HUDEP-2 (cell line): Measurements from ENCODE around the gene TMEM51.

Experiments used
- DNase-seq, 76 experiments: peaks; one replicate each; lab custom pipeline; 2025; ENCODE audit not compliant: unreplicated experiment in 76 of 76; lab: John Stamatoyannopoulos, UW

TMEM51 gene

DNA sequence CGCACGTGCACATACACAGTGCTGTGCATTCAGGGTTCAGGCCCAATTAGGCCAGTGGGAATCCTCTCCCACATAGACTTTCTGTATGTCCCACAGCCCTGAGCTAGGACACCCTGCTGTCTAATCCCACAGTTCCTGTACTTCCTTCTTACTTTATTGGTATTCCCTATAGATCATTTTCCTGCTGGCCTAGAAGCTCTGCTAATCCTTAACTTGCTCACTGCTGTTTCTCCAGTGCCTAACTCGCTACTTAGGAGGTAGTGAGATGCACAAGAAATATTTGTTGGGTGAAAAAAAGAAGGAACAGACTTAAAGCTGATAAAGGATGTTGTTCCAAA lies 59.4 kb downstream of the TMEM51 start:
- no peak for DNase-seq

DNA sequence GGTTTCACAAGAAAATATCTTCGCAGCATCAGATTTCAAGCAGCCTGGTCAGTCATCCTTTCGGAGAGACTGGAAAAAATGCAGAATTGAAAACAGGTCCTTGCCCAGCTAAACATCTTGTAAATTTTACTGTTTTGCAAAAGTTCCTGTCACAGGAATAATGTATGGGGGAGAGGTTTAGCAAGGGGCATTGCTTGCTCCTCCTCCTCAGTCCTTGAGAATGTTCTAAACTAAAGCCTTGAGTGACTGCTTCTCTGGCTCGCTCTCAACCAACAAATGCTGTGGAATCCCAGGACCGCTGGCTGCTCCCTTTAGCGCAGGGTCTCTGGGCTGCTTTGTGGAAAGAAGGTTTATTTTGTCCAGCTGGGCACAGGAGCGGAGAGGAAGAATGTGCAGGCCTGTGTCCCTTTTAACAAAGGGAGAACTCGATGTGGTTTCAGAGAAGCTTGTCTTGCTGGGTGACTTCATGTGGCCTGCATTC lies 59.8 kb downstream of the TMEM51 start:
- no peak for DNase-seq

DNA sequence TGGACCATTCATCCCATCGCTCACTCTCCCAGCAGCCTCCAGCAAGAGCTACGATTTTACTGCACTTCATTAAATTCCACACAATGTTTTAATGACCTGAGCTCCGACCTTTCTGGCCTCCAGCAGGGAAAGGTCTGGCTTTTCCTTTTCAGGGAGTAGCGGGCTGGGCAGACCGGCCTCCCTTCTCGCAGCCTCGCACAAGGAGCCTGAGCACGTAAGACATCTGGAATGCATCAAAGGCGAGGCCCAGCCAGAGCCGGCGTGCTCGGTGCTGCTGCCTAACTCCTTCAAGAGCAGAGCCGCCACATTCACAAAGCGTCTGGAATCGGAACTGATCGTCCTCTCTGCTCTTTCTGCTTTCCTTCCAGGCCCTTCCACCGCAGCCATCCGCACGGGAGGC lies 61.0 kb downstream of the TMEM51 start:
- DNase-seq = no peak

DNA sequence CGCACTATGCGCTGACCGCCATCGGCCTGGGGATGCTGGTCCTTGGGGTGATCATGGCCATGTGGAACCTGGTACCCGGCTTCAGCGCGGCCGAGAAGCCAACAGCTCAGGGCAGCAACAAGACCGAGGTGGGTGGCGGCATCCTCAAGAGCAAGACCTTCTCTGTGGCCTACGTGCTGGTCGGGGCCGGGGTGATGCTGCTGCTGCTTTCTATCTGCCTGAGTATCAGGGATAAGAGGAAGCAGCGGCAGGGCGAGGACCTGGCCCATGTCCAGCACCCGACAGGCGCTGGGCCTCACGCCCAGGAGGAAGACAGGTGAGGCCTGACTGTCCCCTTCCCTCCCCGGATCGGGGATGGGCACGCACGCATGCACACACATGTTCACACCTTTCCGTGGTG lies 61.6 kb downstream of the TMEM51 start:
- no peak for DNase-seq

DNA sequence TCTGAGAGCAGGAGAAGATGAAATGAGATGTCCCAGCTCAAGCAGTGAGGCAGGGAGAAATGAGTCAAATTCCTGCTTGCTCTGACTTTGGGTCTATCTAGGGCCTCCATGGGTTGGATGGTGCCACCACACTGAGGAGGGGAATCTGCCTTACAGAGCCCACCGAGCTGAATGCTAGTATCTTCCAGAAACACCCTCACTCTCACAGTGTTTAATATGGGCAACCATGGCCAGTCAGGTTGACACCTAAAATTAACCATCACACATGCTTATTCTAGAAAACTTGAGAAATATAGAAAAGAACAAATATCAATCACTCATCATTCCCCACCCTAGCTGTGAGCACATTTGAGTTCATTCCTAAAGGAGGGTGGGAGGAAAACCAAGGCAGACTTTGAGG lies 64.1 kb downstream of the TMEM51 start:
- no peak for DNase-seq

DNA sequence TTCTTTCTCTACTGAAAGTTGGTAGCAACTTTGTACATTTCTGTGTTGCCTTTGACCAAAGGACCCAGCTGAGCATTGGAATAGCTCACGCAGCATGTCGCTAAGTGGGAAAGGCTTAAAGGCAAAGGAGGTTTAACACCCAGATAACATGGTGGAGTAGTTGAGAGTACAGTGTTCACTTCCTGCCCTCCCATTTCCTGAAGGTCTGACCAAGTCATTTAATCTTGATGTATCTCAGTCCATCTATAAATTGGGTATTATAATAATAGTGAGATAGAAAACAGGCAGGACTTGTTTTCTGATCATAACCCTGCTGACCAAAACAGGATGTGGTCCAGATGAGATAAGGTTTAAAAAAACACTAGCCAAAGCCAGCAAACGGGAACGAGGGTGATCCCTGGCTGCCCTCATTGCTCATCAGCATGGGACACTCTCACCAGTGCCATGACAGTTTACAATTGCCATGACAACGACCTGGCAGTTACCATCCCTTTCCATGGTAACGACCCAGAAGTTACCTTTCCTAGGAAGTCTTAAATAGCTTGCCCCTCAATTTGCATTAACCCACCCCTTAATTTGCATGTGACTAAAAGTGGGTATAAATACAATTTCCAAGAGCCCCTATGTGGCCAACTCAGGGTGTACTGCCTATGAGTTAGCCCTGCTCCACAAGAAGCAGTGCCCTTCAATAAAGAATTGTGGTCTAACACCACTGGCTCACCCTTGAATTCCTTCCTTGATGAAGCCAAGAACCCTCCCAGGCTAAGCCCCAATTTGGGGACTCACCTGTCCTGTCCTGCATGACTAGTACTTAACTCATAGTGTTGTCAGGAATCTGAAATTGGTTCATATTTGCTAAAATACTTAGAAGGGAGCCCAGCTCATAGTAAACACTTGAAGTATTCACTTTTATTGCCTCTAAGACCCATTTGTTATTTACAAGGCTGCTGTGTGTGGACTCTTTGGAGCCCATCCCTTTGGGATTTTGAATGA lies 65.0 kb downstream of the TMEM51 start:
- peak in 5 of 76 experiments; percentile 2 to 13 (median 6) for DNase-seq

DNA sequence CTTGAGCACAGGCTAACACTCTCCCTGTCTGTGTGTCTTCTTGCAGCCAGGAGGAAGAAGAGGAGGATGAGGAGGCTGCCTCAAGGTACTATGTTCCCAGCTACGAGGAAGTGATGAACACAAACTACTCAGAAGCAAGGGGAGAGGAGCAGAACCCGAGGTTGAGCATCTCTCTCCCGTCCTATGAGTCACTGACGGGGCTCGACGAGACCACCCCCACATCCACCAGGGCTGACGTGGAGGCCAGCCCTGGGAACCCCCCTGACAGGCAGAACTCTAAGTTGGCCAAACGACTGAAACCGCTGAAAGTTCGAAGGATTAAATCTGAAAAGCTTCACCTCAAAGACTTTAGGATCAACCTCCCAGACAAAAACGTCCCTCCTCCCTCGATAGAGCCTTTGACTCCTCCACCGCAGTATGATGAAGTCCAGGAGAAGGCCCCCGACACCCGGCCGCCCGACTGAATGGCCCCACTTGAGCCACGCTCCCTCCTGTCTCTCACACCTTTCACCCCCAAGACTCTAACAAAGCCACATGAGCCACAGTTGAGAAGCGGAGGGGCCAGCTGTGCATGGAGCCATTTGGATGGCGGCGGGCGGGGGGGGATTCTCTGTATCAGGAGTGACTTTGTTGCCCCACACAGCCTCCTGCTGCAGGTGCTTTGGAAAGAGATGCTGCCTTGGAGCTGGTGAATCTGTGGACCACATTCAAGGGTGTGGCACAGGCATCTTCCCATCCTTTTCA lies 65.9 kb downstream of the TMEM51 start:
- no peak for DNase-seq

DNA sequence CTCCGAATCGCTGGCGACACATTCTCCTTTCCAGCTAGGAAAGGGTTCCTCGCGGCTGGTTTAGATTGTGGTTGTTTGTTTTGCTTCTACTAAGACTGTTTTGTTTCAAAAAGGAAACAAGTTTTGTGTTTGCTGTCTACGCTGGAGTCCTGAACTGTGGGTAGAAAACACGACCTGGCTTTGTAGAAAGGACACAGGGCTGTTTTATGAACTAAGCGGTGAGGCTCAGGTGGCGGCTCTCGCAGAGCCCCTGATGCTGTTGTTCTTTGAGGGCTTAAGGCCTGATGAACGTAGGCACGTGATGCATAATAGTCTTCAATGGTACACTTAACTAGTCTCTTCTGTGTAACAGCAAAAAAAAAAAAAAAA lies 66.5 kb downstream of the TMEM51 start:
- DNase-seq = no peak

DNA sequence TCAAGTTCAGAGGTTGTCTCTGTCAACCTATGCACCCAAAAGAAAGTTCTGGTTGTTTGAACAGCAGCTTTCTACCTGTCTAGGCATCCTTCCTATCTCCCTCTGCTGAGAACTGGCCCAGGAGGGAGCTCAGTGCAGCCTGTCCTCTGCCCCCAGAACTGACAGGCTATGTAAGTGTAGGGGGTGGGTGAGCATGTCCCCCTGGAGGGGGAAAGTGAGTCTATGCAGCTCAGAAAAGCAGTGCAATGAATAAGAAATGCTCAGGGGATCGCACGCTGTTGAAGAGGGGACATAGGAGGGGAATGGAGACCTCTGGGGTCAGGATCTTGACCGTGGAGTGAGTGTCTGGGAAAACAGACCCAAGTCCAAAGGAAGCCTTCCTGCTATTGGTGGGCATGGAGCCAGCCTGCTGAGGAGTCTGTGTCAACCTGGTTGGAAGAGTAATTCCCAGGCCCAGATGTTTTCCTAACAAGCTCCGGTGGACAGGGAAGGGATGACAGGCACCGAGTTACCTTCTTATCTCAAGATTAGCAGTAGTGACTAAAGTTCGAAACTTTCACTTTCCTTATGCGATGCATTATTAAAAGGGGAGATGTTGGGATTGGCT lies 67.4 kb downstream of the TMEM51 start:
- DNase-seq = no peak

DNA sequence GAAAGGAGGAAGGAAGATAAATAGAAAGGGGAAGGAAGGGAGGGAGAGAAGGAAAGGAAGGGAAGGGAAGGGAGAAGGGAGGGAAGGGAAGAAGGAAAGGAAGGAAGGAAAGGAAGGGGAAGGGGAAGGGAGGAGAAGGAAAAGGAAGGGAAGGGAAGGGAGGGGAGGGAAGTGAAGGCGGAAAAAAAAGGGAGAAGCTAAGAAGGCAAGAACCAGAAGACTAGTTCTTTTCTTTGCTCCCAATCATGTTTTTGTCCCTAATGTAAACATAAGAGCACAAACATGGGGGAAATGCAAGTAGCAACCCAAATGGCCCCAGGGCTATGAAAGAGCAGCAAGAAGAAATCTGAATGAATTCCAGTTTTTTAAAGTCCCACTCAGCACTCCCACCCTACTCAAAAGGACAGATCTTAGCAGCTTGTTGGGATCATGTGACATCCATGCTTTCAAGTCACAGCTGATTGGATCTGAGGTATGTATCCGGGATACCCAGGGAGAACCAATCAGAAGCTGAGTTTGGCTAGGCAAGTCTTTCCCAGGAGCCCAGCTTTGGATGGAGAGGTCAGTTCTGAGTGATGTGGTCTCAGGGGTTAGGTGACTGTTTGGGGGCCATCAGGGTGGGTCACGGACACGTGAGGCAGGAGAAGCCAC lies 69.2 kb downstream of the TMEM51 start:
- no peak for DNase-seq

DNA sequence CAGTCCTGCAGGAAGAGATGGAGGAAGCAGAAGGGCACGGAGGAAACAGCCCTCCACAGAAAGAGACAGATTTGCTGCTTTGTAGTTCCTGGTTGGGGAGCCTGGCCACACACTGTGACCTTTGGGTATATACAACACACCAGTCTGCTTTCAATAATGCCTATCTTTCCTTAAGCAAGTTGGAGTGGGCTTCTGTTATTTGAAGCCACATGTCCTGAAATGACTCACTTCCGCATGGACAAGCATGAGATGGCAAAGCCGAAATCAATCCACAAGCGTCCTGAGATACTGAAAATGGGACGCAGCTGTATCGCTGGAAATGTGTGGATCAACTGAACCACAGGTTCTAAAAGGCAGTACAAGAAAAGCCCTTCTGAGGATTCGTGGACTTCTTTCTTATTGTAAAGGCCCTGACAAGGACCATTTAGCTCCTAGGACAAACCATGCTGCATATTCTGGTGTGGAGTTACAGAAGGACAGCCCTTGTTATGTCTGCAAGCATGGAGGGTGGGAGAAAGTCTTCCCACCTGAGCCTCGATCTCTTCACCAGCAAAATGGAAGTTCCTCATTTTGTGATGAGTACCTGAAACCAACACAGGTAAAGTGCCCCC lies 70.8 kb downstream of the TMEM51 start:
- DNase-seq = no peak

DNA sequence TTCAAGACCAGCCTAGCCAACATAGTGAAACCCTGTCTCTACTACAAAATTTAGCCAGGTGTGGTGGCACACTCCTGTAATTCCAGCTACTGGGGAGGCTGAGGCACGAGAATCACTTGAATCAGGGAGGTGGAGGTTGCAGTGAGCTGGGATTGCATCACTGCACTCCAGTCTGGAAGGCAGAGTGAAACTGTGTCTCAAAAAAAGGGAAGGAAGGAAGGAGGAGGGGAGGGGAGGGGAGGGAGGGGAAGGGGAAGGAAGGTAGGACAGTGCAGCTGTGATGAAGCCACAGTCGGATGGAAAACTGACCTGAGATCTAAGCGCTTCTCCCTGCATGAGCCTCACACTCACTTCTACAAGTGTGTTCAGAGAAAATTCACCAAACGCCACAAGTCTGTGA lies 71.4 kb downstream of the TMEM51 start:
- DNase-seq = no peak

DNA sequence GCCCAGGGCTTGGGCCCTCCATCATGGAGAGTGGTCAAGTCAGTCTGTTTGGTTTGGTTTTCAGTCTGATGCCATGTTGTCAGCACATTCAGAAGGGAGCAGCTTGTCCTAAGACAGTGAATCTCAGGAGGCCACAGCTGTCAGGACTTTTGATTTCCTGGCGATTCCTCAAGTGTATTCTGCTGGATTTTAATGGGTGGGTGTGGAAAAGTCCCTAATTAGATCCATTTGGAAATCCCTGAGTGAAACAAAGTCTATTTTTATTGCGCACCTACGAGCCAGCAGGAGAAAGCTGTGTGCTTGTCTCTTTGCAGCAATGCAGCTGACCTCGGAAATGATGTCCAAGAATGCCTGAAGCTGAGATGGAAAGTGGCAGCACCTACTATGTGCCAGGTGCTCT lies 71.9 kb downstream of the TMEM51 start:
- no peak for DNase-seq

DNA sequence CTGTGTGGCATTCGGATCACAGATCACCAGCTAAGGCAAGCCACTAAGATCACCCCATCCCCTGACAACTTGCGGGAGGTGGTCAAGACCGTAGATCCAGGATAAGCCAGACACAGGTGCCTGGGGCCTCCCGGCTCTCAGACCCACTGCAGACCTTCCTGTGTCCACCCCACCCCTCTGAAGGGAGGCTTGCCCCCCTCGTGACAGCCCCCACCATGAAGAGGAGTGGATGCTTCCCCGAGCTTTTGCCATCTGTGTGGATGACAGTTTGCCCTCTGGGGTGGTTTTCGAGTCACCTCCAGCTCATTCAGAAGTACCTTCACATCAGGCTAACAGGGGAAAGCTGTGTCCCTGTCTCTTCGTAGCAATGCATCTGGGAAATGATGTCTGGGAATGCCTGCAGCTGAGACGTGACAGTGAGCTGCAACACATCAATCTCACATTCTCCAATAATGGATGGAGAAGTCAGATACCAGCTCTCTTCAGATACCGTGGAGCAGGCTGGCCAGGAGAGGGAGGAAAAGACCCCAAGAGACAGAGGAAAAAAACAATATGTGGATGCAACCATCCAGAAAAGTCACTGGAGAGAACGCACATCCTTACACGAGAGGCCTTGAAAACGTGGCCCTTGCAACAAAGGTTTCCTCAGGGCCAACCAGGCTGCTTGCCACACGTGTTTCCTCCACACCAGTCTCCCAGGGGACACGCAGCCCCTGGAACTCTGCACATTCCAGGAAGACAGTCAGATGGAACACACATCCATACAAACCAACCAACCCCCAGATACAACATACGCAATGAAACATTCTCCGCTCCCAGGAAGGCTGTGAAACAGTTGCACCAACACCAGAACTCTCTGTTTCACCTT lies 73.1 kb downstream of the TMEM51 start:
- no peak for DNase-seq

DNA sequence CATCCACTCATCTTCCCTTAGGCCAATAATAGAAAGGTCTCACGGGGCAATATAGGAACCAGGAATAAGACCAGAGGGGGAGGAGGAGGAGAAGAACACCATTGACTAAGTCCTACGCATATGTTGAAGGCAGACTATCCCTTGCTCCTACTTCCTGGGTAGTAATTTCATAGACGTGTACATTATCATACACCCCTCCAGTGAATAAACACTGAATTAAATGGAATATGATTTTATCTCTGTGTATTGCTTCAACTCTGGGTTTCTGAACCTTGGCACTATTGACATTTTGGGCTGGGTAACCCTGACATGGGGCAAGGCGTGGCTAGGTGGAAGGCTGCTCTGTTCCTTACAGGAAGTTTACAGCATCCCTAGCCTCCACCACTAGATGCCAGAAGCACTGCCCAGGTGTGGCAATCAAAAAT lies 76.2 kb downstream of the TMEM51 start:
- DNase-seq = no peak

DNA sequence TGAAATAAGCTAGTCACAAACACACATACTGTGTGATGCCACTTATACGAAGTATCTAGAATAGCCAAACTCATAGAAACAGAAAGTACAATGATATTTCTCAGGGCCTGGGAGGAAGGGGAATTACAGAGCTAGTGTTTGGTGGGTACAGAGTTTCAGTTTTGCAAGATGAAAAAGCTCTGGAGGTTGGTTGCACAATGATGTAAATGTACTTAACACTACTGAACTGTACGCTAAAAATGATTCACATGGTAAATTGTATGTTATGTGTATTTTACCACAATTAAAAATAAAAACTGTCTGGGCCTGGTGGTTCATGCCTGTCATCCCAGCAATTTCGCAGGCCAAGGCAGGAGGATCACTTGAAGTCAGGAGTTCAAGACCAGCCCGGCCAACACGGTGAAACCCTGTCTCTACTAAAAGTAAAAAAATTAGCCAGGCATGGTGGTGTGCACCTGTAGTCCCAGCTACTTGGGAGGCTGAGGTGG lies 78.2 kb downstream of the TMEM51 start:
- DNase-seq = no peak

DNA sequence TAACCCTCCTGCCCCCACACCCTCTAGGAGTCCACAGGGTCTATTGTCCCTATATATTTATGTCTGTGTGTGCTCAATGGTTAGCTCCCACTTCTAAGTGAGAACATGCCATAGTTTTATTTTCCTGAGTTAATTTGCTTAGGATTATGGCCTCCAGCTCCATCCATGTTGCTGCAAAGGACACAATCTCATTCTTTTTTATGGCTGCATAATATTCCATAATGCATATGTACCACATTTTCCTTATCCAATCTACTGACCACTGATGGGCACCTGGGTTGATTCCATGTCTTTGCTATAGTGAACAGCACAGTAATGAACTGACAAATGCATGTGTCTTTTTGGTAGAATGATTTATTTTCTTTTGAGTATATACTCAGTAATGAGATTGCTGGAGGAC lies 80.1 kb downstream of the TMEM51 start:
- DNase-seq = no peak

DNA sequence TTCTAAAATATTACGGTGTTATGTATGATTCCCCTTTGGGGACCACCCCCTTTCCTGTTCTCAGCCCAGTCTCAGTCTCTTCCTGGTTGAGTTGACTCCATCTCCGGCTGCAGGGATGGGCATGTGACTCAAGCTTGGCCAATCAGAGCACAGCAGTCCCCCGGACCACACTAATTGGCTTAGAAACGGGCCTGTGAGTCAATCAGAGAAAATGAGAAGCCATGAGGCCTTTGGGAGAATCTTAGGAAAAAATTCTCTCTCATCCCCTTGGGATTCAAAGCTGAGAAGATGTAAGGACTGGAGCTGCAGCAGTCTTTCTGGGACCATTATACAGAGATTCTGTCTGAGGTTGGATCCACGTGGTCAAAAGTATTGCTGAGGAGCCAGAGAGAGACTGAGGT lies 82.8 kb downstream of the TMEM51 start:
- no peak for DNase-seq

DNA sequence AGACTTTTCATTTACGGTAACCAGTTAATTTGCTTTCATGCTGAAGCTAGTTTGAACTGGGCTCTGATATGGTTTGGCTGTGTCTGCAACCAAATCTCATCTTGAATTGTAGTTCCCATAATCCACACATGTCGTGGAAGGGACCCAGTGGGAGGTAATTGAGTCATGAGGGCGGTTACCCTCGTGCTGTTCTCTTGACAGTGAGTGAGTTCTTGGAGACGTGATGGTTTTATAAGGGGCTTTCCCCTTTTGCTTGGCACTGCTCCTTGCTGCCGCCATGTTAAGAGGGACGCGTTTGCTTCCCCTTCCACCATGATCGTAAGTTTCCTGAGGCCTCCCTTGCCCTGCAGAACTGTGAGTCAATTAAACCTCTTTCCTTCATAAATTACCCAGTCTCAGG lies 83.2 kb downstream of the TMEM51 start:
- no peak for DNase-seq
